Measurements from ENCODE around the gene NECAB3. TPM values are rescaled to one million over a fixed set of nuclear protein-coding genes. Genes with fewer than 3 reads are reported as not detected.
"Not testable (repeated sequence)": the region's sequence is repeated elsewhere in the genome, so short reads cannot be mapped to it uniquely, and the experiment has no call there.

NECAB3 gene
- total and polyA plus RNA-seq, 7 donors: 27.1 to 50.1 (median 44.6) TPM

DNA sequence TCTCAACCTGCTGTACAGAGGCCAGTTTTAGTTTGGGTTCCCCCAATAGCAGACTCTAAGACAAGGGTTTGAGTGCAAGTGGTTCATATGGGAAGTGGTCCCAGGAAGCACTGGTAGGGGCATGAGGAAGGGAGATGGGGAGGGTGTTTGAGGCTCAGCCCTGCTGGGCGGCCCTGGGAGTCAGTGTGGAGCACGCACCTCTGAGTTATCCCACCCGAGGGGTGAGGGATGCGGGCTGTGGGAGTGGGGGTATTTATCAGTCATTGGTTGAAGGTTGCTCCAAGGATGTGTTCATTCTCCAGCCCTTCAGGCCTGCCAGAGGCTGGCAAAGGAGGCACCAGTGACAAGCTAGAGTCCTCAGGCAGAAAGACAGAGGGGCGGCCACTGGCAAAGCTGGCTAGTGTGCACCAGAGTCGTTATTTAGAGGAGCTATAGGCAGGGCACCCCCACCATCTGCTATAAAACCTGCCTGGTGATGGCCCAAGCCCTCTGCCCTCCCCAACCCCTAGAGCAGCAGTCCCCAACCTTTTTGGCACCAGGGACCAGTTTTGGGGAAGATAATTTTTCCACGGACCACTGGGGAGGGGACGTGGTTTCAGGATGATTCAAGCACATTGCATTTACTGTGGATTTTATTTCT is 29.4 kb upstream of the NECAB3 start:
- peaks cover 0 to 10% (median 8%) of the 10 kb centered on the region in 4 donors for H3K4me1 ChIP-seq
- no peaks in the 10 kb centered on the region for H3K9me3 ChIP-seq
- TF ChIP-seq POLR2A (IDR thresholded peaks at IDR 0.05) (no peak), EP300 (IDR thresholded peaks at IDR 0.05) (no peak), POLR2AphosphoS5 (IDR thresholded peaks at IDR 0.05) (no peak)
- TF ChIP-seq, protein P1, sequence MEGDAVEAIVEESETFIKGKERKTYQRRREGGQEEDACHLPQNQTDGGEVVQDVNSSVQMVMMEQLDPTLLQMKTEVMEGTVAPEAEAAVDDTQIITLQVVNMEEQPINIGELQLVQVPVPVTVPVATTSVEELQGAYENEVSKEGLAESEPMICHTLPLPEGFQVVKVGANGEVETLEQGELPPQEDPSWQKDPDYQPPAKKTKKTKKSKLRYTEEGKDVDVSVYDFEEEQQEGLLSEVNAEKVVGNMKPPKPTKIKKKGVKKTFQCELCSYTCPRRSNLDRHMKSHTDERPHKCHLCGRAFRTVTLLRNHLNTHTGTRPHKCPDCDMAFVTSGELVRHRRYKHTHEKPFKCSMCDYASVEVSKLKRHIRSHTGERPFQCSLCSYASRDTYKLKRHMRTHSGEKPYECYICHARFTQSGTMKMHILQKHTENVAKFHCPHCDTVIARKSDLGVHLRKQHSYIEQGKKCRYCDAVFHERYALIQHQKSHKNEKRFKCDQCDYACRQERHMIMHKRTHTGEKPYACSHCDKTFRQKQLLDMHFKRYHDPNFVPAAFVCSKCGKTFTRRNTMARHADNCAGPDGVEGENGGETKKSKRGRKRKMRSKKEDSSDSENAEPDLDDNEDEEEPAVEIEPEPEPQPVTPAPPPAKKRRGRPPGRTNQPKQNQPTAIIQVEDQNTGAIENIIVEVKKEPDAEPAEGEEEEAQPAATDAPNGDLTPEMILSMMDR (IDR thresholded peaks at IDR 0.05): no peak
- intact Hi-C loops (cut with DNase I): no loop called here
- no peak overlapping the region for H3K27ac ChIP-seq
- H3K36me3 ChIP-seq: peaks cover 0 to 20% (median 4%) of the 10 kb centered on the region in 4 donors
- H3K4me3 ChIP-seq: no peak overlapping the region
- no peaks in the 10 kb centered on the region for H3K27me3 ChIP-seq
- no peak for DNase-seq
- 94 to 95% methylated on average over 8 of the region's 8 CpGs for WGBS, 2 donors

DNA sequence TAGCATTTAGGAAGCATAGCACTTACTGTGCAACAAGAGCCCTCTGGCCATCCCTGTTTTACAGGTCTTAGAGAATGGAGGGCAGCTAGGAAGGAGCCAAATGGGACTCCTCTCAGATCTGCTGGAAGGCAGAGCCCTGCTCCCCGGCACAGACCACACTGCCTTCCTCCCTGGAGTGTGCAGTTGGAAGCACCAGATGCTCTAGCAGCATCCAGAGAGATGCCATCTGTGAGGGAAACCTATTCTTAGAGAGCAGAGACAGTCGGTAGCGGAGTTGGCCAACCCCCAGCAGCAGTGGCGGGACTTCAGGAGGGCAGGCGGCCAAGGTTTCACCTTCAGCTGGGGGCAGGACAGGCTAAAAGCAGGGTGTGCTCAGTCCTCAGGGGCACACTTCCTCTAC is 28.6 kb upstream of the NECAB3 start:
- TF ChIP-seq EP300 (IDR thresholded peaks at IDR 0.05) (no peak), POLR2AphosphoS5 (IDR thresholded peaks at IDR 0.05) (no peak), POLR2A (IDR thresholded peaks at IDR 0.05) (no peak)
- TF ChIP-seq, protein P1 (IDR thresholded peaks at IDR 0.05): no peak

DNA sequence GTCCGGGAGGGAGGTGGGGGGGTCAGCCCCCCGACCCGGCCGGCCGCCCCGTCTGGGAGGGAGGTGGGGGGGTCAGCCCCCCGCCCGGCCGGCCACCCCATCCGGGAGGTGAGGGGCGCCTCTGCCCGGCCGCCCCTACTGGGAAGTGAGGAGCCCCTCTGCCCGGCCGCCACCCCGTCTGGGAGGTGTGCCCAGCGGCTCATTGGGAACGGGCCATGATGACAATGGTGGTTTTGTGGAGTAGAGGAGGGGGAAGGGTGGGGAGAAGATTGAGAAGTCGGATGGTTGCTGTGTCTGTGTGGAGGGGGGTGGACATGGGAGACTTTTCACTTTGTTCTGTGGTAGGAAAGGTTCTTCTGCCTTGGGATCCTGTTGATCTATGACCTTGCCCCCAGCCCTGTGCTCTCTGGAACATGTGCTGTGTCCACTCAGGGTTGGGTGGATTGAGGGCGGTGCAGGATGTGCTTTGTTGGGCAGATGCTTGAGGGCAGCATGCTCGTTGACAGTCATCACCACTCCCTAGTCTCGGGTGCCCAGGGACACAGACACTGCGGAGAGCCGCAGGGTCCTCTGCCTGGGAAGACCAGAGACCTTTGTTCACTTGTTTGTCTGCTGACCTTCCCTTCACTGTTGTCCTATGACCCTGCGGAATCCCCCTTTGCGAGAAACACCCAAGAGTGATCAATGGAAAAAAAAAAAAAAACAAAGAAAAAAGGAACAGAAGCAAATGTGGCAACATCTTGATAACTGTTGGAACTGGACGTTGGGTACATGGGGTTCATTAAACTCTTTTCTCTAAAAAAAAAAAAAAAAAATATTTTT is 27.6 kb upstream of the NECAB3 start:
- intact Hi-C loops (cut with DNase I): no loop called here
- Histone ChIP-seq H3K4me1 (peaks cover 0 to 18% (median 17%) of the 10 kb centered on the region in 4 donors), H3K27me3 (no peaks in the 10 kb centered on the region), H3K4me3 (no peak overlapping the region), H3K9me3 (no peaks in the 10 kb centered on the region), H3K36me3 (peaks cover 0 to 9% (median 0%) of the 10 kb centered on the region in 4 donors), H3K27ac (no peak overlapping the region)
- TF ChIP-seq POLR2AphosphoS5 (IDR thresholded peaks at IDR 0.05) (no peak), EP300 (IDR thresholded peaks at IDR 0.05) (no peak), POLR2A (IDR thresholded peaks at IDR 0.05) (no peak)
- TF ChIP-seq, protein P1 (IDR thresholded peaks at IDR 0.05): no peak
- WGBS, 2 donors: 92% methylated on average over 27 of the region's 27 CpGs
- no peak for DNase-seq

More for the DNA sequence above, 28.6 kb upstream of the NECAB3 start:
- Histone ChIP-seq H3K9me3 (no peaks in the 10 kb centered on the region), H3K27ac (peak overlapping the region in 1 of 4 donors; percentile 12), H3K27me3 (no peaks in the 10 kb centered on the region), H3K4me1 (peaks cover 0 to 10% (median 8%) of the 10 kb centered on the region in 4 donors), H3K4me3 (no peak overlapping the region), H3K36me3 (peaks cover 0 to 19% (median 4%) of the 10 kb centered on the region in 4 donors)
- DNase-seq: peak; percentile 77
- intact Hi-C loops (cut with DNase I): no loop called here
- 79 to 94% methylated on average over 5 of the region's 5 CpGs for WGBS, 2 donors

DNA sequence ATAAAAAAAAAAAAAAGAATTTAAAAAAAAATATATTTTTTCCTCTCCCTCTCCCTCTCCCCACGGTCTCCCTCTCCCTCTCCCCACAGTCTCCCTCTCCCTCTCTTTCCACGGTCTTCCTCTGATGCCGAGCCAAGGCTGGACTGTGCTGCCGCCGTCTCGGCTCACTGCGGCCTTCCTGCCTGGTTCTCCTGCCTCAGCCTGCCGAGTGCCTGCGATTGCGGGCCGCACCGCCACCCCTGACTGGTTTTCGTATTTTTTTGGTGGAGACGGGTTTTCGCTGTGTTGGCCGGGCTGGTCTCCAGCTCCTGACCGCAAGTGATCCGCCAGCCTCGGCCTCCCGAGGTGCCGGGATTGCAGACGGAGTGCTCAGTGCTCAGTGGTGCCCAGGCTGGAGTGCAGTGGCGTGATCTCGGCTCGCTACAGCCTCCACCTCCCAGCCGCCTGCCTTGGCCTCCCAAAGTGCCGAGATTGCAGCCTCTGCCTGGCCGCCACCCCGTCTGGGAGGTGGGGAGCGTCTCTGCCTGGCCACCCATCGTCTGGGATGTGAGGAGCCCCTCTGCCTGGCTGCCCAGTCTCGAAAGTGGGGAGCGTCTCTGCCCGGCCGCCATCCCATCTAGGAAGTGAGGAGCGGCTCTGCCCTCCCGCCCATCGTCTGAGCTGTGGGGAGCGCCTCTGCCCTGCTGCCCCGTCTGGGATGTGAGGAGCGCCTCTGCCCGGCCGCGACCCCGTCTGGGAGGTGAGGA is 26.6 kb upstream of the NECAB3 start:
- H3K4me3 ChIP-seq; H3K27ac ChIP-seq; intact Hi-C loops (cut with DNase I); H3K36me3 ChIP-seq; H3K9me3 ChIP-seq; H3K27me3 ChIP-seq; DNase-seq: not testable (repeated sequence)
- WGBS, 2 donors: 90 to 97% methylated on average over 45 of the region's 45 CpGs
- peaks cover 0 to 26% (median 23%) of the 10 kb centered on the region in 4 donors for H3K4me1 ChIP-seq

DNA sequence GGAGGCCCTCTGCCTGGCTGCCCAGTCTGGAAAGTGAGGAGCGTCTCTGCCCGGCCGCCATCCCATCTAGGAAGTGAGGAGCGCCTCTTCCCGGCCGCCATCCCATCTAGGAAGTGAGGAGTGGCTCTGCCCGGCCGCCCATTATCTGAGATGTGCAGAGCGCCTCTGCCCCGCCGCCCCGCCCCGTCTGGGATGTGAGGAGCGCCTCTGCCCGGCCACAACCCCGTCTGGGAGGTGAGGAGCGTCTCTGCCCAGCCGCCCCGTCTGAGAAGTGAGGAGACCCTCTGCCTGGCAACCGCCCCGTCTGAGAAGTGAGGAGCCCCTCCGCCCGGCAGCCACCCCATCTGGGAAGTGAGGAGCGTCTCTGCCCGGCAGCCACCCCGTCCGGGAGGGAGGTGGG is 24.7 kb upstream of the NECAB3 start:
- WGBS, 2 donors: 93 to 96% methylated on average over 19 to 20 of the region's 27 CpGs
- H3K27me3 ChIP-seq; intact Hi-C loops (cut with DNase I): not testable (repeated sequence)

More for the DNA sequence above, 24.7 kb upstream of the NECAB3 start:
- H3K4me3 ChIP-seq, H3K36me3 ChIP-seq, H3K27ac ChIP-seq, H3K9me3 ChIP-seq, DNase-seq: not testable (repeated sequence)
- peaks cover 0 to 35% (median 30%) of the 10 kb centered on the region in 4 donors for H3K4me1 ChIP-seq
